NCI-H82 treated with DMSO at 0.1 percent for 48 hours (cell line): ENCODE data around the gene FBXL16.

ENCODE experiments used
- DNase-seq: peaks from one replicate; lab custom pipeline; 2025; ENCODE audit not compliant: unreplicated experiment; lab: John Stamatoyannopoulos, UW

FBXL16 gene

GRCh38 chr16:645852-646678, 59.5 kb downstream of the FBXL16 start:
- no peak for DNase-seq

- no peak for DNase-seq
Measured at GRCh38 chr16:644556-644955, 61.0 kb downstream of the FBXL16 start.

GRCh38 chr16:643050-643368, 62.6 kb downstream of the FBXL16 start:
- no peak for DNase-seq
